Ramos (cell line): ENCODE results near the gene PDZD2.
"Not testable (repeated sequence)": the region's sequence is repeated elsewhere in the genome, so short reads cannot be mapped to it uniquely, and the experiment has no call there.

Experiments used
- in situ Hi-C: fragments of 300-500 bp; cut with MboI; formaldehyde crosslinking; loops from one replicate; pipeline ENCODE4 v1.14.3; 2022; ENCODE audit warnings: low sequenced_read_pairs; ENCODE audit not compliant: unreplicated experiment

Gene PDZD2

DNA sequence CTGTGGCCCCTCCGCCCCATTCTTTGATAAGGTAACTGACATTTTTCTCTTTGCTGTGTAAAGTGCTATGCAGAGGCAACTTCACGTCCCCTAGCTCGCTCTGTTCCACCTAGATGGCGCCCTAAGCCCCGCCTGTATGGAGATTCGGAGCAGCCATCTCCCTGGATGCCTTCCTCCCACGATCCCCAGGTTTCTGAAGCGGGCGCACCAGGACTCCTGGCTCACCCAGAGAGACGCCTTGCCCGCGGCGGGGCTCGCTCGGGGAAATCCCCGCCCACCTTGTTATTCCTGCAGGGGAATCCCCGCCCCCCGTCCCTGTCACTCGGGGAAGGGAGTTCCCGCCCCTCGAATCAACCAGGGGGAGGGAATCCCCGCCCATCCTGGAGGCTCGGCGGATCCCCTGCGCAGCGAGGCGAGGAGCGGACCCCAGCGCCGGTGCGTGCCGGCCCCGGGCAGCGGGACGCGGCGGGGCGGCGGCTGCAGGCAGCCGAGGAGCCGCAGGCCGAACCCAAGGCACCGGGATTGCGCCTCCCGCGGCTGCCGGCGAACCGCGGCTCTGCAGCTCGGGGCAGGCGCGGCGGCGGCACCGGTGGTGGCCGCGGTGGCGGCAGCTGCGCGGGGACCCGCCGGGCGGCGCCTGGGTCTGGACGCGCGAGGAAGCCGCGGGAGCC is at the start of gene PDZD2:
Gene PDZD2 (plus strand): TSS at position 384 of the 671 bp plus-strand sequence.
- in situ Hi-C loops = no loop called here

GRCh38 chr5:31593665-31594064 is 45.3 kb upstream of the PDZD2 start:
- in situ Hi-C loops = no loop called here

DNA sequence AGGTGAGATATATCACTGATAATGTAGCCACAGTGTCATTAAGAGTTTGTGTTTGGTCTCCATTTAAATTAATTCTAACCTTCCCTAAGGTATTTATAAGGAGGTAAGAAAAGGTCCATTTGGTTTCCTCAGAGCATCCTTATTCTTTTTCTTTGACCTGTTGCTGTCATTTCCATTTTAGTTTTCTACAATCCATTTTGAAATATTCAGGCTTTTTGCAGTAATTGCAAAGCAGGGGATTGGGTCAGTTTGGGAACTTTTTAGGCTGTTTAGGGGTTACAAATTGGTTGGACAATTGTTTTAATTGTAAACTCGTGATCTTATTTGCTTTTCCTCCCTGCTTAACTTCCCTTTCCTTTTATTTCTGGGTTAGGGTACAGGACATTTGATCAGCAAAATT is 42.6 kb upstream of the PDZD2 start:
- in situ Hi-C loops = no loop called here

GRCh38 chr5:31598640-31599611 is 40.0 kb upstream of the PDZD2 start:
- in situ Hi-C loops = no loop called here

DNA sequence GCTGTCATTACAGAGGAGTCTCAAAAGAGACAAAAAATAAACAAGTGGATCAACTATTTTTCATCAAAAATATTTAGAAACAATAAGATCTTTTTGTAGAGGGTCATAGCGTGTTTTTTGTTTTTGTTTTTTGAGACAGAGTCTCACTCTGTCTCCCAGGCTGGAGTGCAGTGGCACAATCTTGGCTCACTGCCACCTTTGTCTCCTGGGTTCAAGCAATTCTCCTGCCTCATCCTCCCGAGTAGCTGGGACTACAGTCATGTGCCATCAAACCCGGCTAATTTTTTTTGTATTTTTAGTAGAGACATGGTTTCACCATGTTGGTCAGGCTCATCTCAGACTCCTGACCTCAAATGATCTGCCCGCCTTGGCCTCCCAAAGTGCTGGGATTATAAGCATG is 36.6 kb upstream of the PDZD2 start:
- in situ Hi-C loops = not testable (repeated sequence)

GRCh38 chr5:31604240-31604639 is 34.7 kb upstream of the PDZD2 start:
- in situ Hi-C loops = no loop called here

DNA sequence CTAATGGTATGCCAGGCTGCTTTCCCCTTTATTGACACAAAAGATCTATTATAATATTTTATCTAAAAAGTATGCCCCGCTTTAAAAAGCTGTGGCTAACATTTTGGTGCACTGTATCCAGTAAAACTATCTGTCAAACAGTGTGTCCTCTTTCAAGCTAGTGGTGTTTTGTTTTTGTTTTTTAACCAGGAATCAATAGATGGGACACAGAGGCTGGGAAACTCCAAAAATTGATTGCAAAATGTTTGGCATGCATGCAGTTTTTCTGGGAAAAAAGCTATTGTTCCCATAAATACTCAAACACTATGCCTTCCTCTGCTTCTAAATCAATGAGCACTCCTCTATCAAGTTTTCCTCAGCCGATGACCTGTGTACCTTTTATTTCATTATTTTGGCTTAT is 34.3 kb upstream of the PDZD2 start:
- in situ Hi-C loops = no loop called here

- in situ Hi-C loops = no loop called here
These were observed 33.0 kb upstream of the PDZD2 start for GRCh38 chr5:31605920-31606319.

DNA sequence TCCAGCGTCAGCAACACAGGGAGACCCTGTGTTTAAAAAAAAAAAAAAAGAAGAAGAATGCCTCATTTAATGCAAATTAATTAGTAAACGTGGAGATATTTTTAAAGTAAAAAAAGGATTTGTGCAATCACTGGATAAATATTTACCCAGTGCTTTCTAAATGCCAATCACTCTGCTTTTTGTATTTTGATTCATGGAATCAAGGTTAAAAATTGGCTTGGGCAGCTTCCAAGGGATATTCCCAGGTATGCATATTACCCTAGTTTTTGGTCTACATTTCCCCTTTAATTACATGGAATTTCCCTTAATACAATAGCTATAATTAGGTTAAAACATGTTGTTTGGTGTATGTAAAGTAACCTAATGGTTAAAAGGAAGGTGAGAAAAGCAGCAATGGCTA is 31.4 kb upstream of the PDZD2 start:
- in situ Hi-C loops = no loop called here

GRCh38 chr5:31611002-31611401 is 27.9 kb upstream of the PDZD2 start:
- in situ Hi-C loops = no loop called here

DNA sequence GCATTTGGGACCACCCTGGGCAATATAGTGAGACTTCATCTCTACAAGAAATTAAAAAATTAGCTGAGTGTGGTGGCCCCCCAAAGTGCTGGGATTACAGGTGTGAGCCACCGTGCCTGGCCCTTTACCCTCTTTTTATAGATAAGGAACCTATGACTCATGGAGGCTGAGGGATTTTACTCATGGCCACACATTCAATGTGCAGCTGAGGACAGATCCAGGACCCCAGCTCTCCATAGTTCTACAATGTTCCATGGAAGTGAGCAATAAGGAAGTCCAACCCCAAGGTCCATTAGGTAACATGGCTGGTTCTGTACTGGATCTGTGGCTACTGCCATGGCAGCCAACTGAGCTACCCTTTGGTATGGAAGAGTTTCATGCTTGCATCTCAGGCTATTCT is 25.3 kb upstream of the PDZD2 start:
- in situ Hi-C loops = no loop called here

DNA sequence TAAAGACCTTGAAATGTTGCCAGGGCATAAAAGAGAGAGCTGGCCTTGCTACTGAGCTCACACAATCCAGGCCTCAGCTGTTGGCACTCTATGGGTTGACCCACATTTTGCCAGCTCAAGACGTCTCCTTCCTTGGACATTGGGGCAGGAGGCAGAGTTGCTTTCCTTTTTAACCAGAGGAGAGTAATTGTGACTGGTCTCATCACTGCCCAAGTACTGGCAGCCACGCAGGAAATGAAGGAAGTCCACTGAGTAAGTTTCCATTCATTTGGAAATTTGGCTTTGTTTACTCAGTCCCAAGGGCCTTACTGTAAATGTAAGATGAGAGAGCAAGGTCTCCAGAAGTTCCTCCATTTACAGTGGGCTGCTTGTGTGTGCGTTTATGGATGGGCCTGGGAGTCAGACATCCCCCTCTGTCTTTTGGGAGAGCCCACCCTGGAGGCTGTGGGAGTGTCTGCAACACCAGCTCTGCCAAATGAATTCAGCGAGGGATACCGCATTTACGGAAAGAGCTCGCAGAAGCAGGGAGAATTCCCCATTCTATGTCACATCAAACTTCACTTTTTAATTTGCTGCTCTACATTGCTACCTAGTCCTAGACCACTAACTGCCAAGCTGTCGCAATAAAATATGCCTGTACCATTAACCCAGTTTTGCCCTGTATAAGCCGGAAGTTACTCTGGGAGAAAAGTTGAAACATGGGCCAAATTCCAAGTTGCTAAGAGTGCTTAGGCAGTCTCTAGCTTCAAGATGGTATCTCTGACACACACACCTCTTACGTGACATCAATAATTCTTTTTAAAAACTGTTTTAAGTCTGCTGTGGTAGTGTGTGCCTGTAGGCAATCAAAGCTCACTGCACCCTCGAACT is 24.5 kb upstream of the PDZD2 start:
- in situ Hi-C loops = no loop called here

DNA sequence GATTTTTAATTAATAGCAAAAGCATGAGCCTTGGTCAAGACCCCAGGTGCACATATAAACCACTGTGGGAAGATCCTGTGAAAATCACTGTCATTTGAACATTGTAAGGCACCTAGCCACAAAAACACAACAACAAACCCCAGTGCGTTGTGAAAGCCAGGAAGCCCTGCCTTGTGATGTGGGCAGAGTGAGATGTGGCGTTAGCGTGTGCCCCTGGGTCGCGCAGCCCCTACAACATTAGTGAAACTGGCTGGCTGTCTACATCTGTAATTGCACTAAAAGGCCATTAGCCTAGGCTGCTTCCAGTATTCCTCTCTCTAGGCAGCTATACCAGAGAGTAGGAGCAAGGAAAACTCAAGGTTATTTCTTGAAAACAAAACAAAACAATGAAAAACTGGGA is 21.1 kb upstream of the PDZD2 start:
- in situ Hi-C loops = no loop called here

GRCh38 chr5:31620026-31620425 is 18.9 kb upstream of the PDZD2 start:
- in situ Hi-C loops = no loop called here

DNA sequence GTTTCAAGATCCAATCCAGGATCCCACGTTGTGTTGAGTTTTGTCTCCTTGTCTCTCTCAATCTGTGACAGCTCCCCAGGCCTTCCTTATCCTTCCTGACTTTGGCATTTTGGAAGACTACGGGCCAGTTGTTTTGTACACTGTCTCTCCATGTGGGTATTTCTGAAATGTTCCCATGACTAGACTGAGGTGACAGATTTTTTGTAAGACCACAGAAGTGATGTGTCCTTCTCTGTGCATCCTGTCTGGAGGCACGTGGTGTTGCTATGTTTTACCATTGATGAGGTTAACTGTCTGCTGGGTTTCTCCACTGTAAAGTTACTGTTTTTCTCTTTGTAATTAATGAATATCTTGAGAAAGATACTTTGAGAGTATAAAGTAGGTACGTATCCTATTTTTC is 15.7 kb upstream of the PDZD2 start:
- in situ Hi-C loops = no loop called here

- in situ Hi-C loops = no loop called here
These were observed 13.5 kb upstream of the PDZD2 start for GRCh38 chr5:31625394-31625793.

DNA sequence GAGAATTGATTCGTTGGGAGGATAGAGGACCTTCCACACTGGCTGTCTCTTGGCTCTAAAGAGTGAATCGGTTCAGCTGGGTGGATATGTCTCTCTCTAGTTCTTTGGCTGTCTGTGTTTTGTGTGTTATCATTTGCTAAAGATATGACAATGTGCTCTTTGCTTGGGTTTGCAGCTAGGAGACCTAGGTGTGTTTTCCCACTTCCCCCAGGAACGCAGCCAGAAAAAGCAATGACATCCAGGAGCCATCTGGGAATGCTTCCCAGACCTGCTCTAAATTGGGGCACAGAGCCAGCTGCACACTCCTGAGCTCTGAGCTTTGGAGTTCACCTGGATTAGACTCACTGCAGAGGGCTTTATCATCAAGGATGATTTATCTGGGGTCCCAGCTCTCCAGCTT is 12.8 kb upstream of the PDZD2 start:
- in situ Hi-C loops = no loop called here

DNA sequence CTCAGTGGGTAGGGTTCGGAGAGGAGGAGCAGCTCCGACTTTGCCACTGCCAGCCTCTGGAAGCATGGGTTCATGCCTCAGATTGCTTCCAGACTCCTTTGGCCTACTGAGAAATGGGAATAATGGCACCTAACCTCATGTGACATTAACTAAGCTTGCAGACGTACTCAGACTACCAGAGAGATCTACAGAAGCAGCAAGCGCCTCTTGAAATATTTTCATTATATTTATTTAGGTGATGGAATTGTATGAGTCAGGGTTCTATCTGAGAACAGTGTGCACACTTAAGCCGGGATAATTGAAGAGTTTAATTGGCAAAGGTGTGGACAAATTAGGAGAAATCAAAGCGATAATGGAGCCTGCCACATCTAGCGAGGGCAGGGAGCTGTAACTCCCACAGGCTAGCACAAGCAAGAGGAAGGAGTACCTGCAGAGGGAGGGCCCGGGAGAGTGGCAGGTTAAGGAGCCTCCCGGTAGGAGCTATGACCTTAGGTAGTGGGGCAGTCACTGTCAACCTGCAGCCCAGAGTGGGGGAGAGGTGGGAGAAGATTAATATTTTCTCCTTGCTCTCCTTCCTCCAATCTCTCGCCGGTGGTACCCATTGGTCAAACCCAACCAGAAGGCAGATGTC is 12.2 kb upstream of the PDZD2 start:
- in situ Hi-C loops = no loop called here

DNA sequence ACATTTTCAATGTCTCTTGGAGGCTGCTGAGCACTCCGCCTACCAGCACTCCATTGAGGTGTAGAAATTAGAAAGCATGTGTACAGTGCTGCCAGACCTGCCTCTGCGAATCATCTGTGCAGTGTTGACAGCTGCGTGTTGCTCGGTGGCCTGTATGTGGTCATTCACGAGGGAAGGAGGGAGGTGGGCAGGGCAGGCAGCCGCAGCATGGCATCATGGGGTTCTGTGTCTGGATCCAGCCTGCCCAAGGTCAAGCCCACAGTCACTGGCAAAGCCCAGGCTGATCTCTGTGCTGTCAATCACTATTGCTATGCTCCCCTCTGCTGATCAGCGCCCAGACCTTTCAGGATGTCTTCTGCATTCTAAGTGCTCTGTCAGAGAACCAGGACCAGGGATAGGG is 8.0 kb upstream of the PDZD2 start:
- in situ Hi-C loops = no loop called here

DNA sequence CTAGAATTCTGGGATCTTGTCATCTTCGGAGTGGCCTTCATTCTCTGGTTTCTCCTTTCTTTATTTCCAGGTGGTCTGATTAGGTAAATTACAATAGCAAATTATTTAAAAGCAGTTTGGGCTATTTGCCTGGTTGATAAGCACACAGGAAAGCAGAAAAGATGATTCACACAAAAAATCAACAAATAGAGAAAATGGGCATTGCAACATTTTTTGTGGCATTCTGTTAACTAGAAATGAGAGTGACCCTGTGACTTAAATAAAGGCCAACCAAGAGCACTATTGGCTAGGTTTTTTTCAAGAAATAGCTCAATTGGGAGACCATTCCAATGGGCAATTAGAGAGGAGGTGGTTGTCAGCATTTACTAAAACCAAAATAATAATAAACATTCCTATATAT is 6.5 kb upstream of the PDZD2 start:
- in situ Hi-C loops = no loop called here
